Left lobe of liver (tissue), 2 donors: ENCODE measurements around the gene RANBP1. TPM values are rescaled to one million over a fixed set of nuclear protein-coding genes. Genes with fewer than 3 reads are reported as not detected.
"Not testable (repeated sequence)": the region's sequence is repeated elsewhere in the genome, so short reads cannot be mapped to it uniquely, and the experiment has no call there.

ENCODE experiments used
- ATAC-seq: fragments of 200-7000 bp; cut with Tn5 transposase; one replicate; pipeline ENCODE4 v1.9.1; 2020; ENCODE audit warnings: mild to moderate bottlenecking, moderate library complexity
- DNase-seq: peaks from one replicate; pipeline ENCODE4 v3.0.0-alpha.2; 2020; ENCODE audit warnings: low spot score
- total RNA-seq: library from RNA; stranded (reverse); gene quantifications from one replicate; pipeline ENCODE4 v1.2.1, GENCODE V29; 2021
- donor health status: DM: no; HTN: no; CAD: no; lungs with moderate emphysema.
- donor health status: DM: no; HTN: yes; CAD: no.

RANBP1 gene
- total RNA-seq, 1 donor from 2014 or later, result 47.0 TPM

DNA sequence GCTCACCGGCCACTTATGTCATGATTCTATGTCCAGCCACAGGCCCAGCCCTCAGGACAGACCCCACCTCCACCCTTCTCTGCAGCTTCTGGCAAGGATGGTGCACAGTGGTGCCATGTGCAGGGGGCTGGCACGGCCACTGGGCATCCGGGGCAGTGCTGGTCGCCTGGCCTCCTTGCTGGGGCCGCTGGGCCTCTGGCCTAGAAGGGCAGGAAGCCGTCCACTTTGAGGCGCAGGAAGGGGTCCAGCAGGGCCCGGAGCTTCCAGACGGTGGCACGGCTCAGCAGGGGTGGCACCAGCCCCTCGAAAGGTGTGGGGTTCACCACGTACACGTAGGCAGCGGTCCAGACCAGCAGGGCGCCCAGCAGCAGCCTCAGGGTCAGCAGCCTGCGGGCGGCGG, 32.5 kb downstream of the RANBP1 start:
- DNase-seq (no peak), ATAC-seq (no peak)

DNA sequence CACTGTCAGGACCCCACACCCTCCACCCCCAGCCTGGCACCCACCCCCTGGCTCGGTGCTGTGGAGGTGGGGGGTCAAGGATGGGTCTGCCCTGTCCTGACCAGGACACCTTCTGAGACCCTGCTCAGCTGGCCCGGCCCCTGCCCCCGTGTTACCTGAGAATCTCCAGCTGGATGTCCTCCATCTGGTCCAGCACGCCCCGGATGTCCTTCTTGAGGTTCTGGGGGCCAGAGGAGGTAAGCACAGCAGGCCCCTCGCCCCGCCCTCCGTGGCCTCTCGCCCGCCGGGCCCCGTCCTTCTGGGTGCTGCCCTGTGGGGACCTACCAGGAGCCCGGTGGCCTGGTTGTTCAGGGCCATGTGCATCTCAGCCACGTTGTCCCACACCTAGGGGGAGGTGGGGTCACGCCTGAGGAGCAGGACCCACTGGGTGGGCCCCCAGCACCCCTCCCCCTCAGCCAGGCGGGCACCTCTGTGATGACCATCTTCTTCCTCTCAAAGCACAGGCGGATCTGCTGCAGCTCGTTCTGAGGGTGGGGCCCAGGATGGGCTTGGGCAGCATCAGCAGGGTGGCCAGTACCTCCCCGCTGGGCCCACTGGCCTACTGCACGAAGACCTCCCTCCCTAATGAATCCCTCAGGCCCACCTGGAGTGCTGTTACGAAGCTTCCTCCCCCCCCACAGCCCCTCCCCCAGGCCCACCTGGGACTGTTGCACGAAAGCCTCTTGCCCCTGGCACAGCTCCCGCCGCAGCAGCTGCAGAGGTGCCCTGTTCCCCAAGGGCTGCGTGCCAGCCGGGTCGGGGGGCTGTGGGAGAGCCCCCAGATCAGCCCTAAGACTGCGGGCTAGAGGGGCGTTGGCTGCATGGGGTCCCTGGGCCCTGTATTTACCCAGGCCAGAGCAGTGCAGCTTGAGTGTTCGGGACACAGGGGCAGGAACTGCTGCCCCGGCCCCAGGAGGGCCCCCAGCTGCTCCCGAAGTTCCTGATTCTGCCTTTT, 33.6 kb downstream of the RANBP1 start:
- ATAC-seq, result peak; percentile 4
- DNase-seq, result no peak

DNA sequence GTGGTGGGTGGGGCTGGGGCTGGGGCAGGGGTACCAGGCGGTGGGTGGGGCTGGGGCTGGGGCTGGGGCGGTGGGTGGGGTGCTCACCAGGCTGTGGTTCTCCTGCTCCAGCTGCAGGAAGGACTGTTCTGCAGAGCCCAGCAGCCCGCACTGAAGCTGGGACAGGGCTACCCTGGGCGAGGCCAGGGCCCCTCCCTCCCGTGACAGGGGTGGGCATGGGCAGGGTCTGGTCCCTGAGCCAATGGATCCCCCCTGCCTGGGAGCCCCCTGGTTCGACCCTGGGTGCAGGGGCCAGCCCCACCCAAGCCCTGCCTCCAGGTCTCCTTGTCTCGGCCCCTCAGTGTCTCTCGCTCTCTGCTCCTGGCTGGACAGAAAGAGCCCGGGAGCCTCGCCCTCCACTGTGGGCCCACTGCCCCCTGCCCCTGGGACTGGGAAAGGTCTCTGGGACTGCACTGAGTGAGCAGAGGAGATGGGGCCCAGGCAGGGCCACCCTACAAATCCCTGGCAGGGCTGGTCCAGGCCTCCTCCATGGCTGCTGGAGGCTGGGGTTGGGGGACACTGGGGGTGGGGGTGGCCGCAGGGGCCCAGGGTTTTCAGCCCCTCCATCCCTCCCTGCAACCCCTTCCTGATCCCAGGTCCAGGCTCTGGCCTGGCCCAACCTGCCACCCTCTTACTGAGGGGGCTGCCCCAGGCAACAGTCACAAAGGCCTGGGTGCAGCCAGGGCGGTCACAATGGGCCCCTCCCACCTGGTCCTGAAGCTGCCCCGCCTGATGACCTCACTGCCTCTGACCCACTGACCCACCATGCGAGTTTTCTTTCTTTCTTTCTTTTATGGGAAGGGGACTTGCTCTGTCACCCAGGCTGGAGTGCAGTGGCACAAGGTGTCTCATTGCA, 34.7 kb downstream of the RANBP1 start, which contains the start of gene CCDC188:
Gene CCDC188 (minus strand): TSS at position 675 of the 895 bp plus-strand sequence. CDS start 69 bp downstream, at position 606.
- no peak for ATAC-seq
- DNase-seq, result no peak

DNA sequence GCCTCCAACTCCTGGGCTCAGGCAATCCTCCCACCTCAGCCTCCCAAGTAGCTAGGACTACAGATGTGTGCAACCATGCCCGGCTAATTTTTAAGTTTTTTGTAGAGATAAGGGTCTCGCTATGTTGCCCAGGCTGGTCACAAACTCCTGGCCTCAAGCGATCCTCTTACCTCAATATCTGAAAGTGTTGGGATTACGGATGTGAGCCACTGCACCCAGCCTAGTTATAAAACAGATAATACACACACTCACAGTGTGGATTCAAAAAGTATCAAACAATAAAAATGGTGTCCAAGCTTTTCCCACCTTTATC, 35.3 kb downstream of the RANBP1 start:
- ATAC-seq, result no peak
- no peak for DNase-seq

DNA sequence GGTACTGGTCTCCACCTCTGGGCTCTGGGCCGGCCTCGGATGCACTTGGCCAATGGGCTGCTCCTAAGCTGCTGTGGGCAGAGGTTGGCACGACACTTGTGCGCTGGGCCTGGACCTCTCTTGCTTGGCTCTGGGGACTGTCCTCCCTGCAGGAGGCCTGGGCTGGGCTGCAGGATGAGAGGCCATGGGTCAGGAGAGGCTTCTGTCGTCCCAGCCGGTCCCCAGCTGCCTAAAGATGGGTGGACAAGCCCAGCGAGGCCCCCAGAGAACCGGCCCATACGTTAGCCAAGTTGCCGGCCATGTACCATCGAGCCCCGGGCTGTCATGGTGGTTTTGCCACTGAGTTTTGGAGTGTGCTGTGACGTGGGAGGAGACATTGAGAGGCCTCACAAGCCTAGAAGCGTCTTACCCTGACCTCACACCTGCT, 36.6 kb downstream of the RANBP1 start:
- no peak for ATAC-seq
- no peak for DNase-seq

DNA sequence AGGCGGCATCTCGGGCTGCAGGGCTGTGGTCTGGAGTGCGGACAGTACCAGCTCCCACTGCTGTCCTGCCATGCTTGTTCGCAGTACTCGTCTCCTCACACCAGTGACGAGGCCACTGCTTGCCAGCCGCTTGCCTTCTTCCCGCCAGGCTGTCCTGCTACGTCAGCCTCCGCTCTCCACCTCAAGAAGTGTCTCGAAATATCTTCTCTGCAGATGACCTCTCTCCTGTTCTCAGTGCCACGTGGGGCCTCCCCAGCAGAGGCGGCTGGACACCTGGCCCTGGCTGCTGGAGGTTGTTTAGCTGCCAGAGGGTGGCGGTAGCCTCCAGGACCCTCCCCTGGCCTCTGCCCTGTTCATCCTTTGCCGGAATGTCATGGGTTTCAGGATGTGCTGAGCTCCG, 38.0 kb downstream of the RANBP1 start:
- ATAC-seq (no peak), DNase-seq (no peak)

DNA sequence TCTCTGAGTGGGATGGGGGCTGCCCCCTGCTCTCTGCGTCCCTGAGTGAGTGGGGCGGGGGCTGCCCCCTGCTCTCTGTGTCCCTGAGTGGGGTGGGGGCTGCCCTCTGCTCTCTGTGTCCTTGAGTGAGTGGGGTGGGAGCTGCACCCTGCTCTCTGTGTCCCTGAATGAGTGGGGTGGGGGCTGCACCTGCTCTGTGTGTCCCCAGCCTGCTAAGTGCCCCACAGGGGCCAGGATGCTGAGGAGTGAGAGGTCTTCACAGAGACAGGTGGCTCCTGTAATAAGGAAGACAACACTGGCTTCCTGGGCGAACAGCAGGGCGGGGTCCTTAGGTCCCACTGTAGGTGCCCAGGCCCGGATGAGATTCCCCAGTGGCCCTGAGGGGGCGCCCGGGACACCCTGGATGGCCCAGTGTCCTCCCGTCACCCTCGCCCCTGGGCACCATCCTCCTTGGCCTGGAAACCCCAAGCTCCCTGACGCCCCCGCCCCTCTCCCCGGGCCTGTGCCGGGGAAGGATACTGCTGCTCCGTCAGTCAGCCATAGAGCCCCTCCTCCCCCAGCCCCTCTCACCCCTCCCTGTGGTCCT, 38.8 kb downstream of the RANBP1 start:
- no peak for ATAC-seq

DNA sequence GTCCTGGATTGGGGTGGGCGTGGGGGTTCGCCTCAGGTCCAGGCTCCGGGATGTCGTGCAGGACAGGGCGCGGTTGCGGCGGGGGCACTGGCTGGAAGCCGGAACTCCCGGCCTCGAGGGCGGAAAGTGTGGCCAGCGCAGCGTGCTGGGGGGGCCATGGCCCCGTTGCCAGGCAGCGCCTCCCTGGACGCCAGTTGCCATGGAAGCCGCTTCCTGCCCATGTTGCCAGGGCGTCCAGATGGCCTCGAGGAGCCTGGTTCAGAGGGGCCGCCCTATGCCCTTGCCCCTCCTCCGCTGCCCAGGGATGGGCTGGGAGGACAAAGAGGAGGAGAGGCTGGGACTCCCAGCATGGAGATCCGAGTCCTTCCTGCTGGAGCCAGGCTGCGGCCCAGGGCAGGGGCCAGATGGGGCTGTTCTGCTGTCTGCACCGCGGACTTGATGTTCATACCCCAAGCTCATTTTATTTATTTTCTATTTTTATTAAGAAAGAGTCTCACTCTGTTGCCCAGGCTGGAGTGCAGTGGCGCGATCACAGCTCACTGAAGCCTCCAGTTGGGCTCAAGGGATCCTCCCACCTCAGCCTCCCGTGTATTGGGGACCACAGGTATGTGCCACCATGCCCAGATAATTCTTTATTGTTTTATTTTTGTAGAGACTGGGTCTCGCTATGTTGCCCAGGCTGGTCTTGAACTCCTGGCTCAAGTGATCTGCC, 39.6 kb downstream of the RANBP1 start:
- peak; percentile 6 for ATAC-seq
- no peak for DNase-seq

More for the DNA sequence above, 38.8 kb downstream of the RANBP1 start:
- DNase-seq, result no peak

DNA sequence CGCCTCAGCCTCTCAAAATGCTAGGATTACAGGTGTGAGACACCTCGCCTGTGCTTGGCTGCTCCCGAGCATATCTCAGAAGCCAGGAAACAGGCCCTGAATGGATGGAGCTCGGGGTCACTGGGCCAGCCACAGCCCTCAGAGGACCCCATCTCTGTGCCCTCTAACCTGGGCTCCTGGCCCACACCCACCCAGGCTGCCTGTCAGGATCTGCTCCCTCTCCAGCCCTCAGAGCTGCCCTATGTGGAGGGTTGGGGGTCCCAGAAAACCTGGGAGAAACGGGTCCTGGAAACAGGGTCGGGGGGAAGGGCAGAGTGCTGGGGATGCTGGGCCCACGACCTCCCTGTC, 40.1 kb downstream of the RANBP1 start:
- ATAC-seq (no peak), DNase-seq (no peak)

DNA sequence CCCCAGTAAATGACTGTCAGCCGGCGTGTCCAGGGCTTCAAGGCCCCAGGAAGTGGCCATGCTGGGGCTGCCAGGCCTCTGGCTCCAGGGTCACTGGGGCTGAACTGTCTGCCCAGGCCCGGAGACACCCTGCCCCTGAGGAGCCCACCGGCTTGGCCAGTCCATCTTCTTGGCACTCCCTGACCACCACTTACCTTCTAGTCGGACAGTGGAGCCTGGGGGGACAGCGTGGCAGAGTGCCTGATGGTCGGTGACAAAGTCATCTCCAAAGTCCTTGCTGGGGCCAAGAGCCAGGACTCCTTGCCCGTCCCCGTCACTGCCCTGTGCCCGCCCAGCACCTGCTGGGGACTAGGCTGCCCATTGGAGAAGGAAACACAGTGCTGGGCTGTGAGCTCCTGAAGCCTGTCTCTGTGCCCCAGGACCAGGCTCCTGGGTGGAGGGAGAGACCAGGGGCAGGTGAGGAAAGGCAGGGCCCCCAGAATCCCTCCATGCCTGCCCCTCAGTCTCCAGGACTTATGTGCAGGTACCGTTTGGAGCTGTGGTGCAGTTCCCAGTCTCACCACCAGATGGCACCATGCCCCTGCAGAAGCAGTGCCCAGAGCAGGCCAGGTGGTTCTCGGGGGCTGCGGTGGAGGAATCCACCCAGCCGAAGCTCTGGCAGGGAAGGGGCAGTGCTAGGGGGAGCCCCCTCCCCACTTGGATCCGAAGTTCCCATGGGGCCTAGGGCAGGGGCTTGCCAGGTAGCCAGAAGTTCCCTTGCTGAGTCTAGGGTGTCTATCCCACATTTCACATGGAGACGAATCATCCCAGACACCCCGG, 40.9 kb downstream of the RANBP1 start:
- ATAC-seq, result peak; percentile 94
- peak; percentile 86 for DNase-seq

DNA sequence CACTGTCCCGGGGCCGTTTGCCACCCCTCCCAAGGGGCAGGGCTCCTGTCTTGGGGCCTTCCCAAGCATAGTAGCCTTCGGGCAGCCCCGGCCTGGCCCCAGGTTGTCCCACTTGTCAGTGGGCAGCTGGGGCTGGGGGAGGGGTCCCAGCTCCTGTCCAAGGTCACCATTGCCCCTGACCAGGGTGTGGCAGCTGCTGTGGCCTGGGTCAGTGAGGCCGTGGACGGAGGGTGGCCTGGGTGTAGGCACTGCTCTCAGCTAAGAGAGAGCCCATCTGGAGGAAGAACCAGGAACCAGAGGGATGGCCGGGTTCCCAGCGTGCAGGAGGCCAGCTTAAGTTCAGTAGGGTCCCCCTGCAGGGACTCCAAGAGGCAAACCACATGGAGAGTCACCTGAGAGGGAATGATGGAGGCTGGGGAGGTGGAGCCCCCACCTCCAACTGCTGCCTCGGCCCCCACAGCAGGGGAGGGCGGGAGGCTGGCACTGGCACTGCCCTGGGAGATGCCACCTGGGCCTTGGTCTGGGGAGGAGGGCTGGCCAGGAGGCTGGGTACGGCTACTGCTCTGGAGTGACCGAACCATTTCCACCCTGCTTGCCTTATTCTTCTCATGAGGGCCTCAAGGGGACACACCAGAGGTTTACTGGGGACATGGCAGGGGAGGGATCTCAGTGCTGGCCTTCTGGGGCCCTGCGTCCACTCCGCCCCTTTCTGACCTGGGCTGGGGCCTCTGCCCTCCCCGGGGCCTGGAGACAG, 41.7 kb downstream of the RANBP1 start:
- DNase-seq (no peak), ATAC-seq (no peak)

DNA sequence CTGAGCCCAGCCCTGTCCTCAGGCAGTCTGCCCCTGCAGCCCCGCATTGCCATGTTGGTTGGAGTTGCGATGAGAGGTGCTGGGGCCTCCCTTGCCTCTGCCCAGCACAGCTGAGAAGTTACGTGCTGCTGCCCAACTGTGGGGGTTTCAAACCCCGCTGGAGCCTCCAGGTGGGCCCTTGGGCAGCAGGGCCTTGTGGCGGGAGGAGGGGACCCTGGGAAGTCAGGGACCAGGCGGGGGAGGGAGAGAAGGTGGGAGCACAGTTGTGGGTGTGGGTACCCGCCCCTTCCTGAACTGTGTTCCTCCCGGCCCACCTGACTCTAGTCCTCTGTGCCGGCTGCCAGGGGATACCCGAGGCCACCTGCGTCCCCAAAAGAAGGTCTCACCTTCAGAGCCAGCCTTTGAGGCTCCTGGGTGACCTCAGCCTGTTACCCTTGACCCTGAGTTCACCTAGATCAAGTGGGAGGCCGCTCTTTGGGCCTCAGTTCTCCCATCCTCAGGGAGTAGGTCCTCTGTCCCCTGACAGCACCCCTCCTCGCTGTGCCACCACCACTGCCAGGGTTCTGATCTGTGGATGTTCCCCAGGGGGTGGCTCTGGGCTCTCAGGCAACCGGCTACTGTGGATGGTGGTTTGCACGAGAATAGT, 42.6 kb downstream of the RANBP1 start:
- ATAC-seq, result no peak
- DNase-seq, result no peak

DNA sequence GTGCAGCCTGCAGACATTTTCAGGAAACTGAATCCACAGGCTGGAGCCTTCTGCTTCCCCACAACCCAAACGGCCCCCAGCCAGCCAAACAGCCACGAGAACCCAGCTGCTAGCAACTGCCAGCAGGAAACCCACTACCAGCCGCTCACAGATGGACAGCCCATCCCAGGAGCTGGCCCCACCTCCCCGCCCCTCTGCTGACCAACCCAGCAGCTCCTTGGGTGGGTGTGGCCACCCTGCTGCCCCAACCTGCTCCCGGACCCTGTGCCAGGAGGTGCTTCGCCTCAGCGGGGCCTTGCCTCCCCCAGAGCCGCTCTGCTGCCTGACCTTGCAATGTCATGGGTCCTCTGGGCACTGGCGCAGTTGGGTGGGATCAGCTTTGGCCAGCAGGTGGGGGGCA, 43.2 kb downstream of the RANBP1 start:
- DNase-seq (no peak), ATAC-seq (no peak)

DNA sequence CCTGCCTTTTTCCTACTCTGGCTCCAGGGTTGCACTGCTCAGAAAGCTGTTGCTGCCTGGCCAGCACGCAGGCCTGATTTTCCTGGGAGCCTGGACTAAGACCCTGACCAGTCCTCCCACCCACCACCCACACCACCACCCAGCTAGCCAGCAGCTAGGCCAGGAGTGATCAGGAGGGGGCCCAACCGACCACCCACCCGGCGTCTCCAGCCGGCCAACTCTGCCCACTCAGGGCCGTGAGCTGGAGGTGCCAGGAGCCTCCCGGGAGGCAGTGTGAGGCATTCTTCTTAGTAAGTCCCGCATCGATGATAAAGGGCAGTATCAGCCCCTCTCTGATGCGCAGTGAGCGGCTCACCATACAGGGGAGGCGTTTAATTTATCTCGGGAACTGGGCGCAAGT, 43.6 kb downstream of the RANBP1 start:
- not testable (repeated sequence) for ATAC-seq, DNase-seq

DNA sequence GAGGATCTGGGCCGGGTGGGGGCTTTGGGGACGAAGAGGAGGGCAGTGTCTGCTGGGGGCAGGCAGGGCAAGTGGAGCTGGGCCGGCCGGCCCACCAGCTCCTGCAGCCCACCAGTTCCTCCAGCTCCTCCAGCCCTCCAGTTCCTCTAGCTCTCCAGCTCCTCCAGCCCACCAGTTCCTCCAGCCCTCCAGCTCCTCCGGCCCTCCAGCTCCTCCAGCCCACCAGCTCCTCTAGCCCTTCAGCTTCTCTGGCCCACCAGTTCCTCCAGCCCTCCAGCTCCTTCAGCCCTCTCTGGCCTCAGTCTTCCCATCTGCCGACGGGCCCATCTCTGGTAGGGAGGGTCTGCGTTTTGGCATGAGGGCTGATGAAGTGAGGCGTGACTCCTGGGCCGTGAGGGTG, 44.1 kb downstream of the RANBP1 start:
- DNase-seq (no peak), ATAC-seq (no peak)

DNA sequence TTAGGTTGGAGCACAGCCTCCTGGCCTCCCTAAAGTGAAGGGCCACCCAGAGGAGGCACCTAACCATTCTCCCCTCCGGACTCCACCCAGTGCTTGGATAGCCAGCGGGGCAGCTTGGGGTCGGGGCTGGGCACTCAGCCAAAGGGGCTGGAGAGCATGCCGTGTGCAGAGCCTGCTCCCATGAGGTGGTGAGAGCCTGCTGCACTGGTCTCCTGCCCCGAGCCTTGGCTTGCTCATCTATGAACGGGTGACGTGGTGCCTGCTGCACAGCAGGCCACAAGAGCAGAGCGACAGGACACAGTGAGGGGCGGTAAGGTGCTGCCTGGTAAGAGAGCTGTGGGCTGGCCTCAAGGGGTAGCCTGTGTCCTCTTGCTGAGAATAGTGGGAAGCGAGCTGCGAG, 49.0 kb downstream of the RANBP1 start:
- DNase-seq, result no peak
- no peak for ATAC-seq

DNA sequence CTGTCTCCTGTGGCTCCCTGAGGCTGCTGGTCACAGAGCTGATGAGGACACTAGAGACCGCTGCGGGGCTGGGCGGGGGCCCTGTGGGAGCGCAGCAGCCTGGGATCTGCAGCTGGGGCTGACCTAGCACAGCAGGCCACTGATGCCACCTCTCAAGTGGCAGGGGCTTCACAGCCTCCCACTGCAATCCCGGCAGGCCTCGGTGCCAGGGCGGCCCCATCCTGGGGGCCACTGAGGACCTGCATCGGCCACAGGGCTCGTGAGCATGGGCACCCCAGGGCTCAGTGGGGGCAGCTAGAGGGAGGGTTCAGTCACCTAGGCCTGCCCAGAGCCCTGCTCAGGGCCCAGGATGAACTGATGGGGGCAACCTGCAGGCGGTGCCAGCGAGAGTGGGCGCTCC, 49.5 kb downstream of the RANBP1 start:
- ATAC-seq (no peak), DNase-seq (no peak)

DNA sequence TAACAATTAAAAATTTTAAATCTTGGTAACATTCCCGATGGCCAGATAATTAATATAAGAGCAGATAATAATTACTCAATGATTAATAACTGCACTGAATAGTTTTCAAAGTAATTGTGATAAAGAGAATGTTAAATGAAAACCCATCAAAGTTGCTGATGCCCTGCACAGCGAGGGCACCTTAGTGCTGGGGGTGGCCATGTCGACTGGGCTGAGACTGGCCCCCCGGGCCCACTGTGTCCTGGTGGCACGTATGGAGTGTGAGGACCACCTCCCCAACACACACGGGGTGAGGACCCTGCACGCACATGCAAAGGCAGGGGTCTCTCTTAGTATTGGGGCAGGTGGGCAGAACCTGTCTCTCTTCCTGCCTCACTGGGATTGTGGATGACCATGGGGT, 50.0 kb downstream of the RANBP1 start:
- DNase-seq (no peak), ATAC-seq (no peak)

DNA sequence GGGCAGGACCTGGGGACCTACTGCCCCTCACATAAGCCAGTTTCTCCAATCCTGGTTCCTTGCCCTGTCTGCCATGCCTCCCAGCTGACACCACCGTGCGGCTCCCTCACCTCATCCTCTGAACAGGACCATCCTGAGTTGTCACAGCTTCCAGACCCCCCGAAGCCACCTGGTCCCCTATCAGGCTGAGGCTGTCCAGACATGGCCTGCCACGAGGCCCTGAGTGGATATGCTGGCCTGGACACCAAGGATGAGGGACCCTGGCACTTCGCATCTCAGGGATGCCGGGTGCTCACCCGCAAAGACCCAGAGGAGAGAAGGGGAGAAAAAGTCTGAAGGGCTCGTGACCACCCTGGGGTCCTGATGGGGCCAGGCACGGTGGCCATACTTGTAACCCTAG, 50.8 kb downstream of the RANBP1 start:
- ATAC-seq, result no peak

More for the DNA sequence above, 50.8 kb downstream of the RANBP1 start:
- no peak for DNase-seq
